OCI-LY7 (cell line): ENCODE data around the gene CNTN4.

Experiments used
- CTCF ChIP-seq: fragments of 200-600 bp; sonication (generic); conservative IDR thresholded peaks from 2 replicates; pipeline ENCODE4 v1.5.1; 2014; ENCODE audit warnings: mild to moderate bottlenecking, antibody characterized with exemption, low read length, moderate library complexity, mixed read lengths
- EZH2phosphoT487 ChIP-seq: fragments of 200-600 bp; sonication (generic); IDR thresholded peaks from 2 replicates; pipeline ENCODE4 v1.6.1; 2018; ENCODE audit warnings: low read depth, borderline replicate concordance, mild to moderate bottlenecking, mixed run types, antibody characterized with exemption, low read length, moderate library complexity, mixed read lengths

DNA sequence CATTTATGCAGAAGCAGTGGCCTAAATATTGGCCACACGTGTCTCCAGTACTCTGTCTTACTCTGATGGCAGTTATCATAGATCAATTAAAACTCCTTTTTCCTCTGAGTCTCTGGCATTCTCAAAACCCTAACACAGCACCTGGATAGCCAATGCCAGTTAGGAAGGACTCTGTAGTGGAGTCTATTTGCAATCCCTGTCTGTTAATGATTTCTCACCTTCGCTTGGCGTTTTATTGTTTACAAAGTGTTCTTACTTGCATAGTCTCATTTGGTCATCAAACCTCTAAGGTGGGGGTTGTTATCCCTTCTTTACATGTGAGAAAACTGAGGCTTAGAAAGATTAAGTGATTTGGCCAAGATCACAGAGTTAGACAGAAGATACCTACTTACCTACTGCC lies 752.7 kb downstream of the CNTN4 start:
- TF ChIP-seq CTCF (no peak), EZH2phosphoT487 (no peak)
